GM18858 (cell line): ENCODE data around the gene CHST2.

Experiments used
- ATAC-seq: cut with Tn5 transposase; IDR thresholded peaks from one replicate; pipeline ENCODE4 v1.9.1; 2021; ENCODE audit not compliant: unreplicated experiment

CHST2 gene

GRCh38 chr3:143098032-143098764, 21.4 kb upstream of the CHST2 start:
- no peak for ATAC-seq

GRCh38 chr3:143099210-143099609, 20.4 kb upstream of the CHST2 start:
- ATAC-seq = no peak

GRCh38 chr3:143099690-143100089, 19.9 kb upstream of the CHST2 start:
- no peak for ATAC-seq

GRCh38 chr3:143100451-143100850, 19.1 kb upstream of the CHST2 start:
- no peak for ATAC-seq

GRCh38 chr3:143101792-143102381, 17.7 kb upstream of the CHST2 start:
- no peak for ATAC-seq

GRCh38 chr3:143103652-143104051, 15.9 kb upstream of the CHST2 start:
- no peak for ATAC-seq

GRCh38 chr3:143105170-143105569, 14.4 kb upstream of the CHST2 start:
- no peak for ATAC-seq

- ATAC-seq = no peak
Measured at GRCh38 chr3:143109861-143110260, 9.7 kb upstream of the CHST2 start.

GRCh38 chr3:143110371-143110770, 9.2 kb upstream of the CHST2 start:
- no peak for ATAC-seq

GRCh38 chr3:143118630-143119008, 952 bp upstream of the CHST2 start:
- no peak for ATAC-seq

- peak; percentile 1 for ATAC-seq
Measured at GRCh38 chr3:143119974-143120715, 574 bp downstream of the CHST2 start.

- peak; percentile 24 for ATAC-seq
Measured at GRCh38 chr3:143120716-143121240, 1.2 kb downstream of the CHST2 start.

- ATAC-seq = peak; percentile 2
Measured at GRCh38 chr3:143121241-143122088, 1.9 kb downstream of the CHST2 start.

- ATAC-seq = no peak
Measured at GRCh38 chr3:143122089-143122430, 2.5 kb downstream of the CHST2 start.

GRCh38 chr3:143122608-143123352, 3.2 kb downstream of the CHST2 start:
- ATAC-seq = peak; percentile 1

- ATAC-seq = peak; percentile 33
Measured at GRCh38 chr3:143123353-143123984, 3.9 kb downstream of the CHST2 start.

GRCh38 chr3:143124601-143125520, 5.3 kb downstream of the CHST2 start:
- no peak for ATAC-seq

GRCh38 chr3:143127801-143128200, 8.2 kb downstream of the CHST2 start:
- ATAC-seq = no peak
